ENCODE results near the gene LIPT2. TPM values are rescaled to one million over a fixed set of nuclear protein-coding genes. Genes with fewer than 3 reads are reported as not detected.

LIPT2 gene
- total and polyA plus RNA-seq, 4 donors: 2.3 to 7.9 (median 5.9) TPM

DNA sequence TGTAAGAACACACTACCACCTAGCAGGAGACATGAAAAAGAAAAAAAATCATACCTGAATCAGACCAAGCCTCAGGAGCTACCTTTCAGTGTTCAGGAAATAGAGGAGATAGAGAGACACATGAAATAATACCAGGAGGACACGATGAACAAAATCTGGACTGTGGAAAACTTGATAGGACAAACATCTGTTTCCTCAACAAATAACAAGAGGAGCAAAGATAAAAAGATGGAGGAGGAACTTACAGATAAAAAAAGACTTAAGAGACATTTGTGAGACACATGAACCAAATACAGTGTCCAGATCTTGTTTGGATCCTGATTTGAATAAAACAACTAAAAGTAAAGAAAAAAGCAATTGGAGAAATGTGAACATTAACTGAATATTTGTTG lies 13.8 kb downstream of the LIPT2 start:
- 53% methylated on average over 1 of the region's 1 CpG for whole genome bisulfite sequencing
- no peak for TF ChIP-seq NR2F2 (IDR thresholded peaks at IDR 0.05)
- no peak for TF ChIP-seq FOXA2 (IDR thresholded peaks at IDR 0.05)
- TF ChIP-seq SP1 (IDR thresholded peaks at IDR 0.05): no peak
- TF ChIP-seq, protein P1, sequence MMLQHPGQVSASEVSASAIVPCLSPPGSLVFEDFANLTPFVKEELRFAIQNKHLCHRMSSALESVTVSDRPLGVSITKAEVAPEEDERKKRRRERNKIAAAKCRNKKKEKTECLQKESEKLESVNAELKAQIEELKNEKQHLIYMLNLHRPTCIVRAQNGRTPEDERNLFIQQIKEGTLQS (IDR thresholded peaks at IDR 0.05): no peak
- no peak for TF ChIP-seq RAD21 (IDR thresholded peaks at IDR 0.05)
- TF ChIP-seq, protein P2, sequence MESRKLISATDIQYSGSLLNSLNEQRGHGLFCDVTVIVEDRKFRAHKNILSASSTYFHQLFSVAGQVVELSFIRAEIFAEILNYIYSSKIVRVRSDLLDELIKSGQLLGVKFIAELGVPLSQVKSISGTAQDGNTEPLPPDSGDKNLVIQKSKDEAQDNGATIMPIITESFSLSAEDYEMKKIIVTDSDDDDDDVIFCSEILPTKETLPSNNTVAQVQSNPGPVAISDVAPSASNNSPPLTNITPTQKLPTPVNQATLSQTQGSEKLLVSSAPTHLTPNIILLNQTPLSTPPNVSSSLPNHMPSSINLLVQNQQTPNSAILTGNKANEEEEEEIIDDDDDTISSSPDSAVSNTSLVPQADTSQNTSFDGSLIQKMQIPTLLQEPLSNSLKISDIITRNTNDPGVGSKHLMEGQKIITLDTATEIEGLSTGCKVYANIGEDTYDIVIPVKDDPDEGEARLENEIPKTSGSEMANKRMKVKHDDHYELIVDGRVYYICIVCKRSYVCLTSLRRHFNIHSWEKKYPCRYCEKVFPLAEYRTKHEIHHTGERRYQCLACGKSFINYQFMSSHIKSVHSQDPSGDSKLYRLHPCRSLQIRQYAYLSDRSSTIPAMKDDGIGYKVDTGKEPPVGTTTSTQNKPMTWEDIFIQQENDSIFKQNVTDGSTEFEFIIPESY (IDR thresholded peaks at IDR 0.05): no peak
- TF ChIP-seq FOXA1 (IDR thresholded peaks at IDR 0.05): no peak
- no peak for TF ChIP-seq YY1 (IDR thresholded peaks at IDR 0.05)
- no peak for TF ChIP-seq EGR1 (IDR thresholded peaks at IDR 0.05; ENCODE audit: low read depth in 2 of 2)
- no peak for TF ChIP-seq HNF4A (conservative IDR thresholded peaks at IDR 0.05)
- TF ChIP-seq GABPA (IDR thresholded peaks at IDR 0.05 in 1 of 2, conservative IDR thresholded peaks at IDR 0.05 in 1 of 2): no peak
- TF ChIP-seq RXRA (IDR thresholded peaks at IDR 0.05): no peak
- no peak for TF ChIP-seq TAF1 (conservative IDR thresholded peaks at IDR 0.05)
- no peak for TF ChIP-seq JUND (IDR thresholded peaks at IDR 0.05)
- TF ChIP-seq, protein P3, sequence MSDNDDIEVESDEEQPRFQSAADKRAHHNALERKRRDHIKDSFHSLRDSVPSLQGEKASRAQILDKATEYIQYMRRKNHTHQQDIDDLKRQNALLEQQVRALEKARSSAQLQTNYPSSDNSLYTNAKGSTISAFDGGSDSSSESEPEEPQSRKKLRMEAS (IDR thresholded peaks at IDR 0.05): no peak
- no peak for TF ChIP-seq HNF4G (IDR thresholded peaks at IDR 0.05)
- TF ChIP-seq, protein P4, sequence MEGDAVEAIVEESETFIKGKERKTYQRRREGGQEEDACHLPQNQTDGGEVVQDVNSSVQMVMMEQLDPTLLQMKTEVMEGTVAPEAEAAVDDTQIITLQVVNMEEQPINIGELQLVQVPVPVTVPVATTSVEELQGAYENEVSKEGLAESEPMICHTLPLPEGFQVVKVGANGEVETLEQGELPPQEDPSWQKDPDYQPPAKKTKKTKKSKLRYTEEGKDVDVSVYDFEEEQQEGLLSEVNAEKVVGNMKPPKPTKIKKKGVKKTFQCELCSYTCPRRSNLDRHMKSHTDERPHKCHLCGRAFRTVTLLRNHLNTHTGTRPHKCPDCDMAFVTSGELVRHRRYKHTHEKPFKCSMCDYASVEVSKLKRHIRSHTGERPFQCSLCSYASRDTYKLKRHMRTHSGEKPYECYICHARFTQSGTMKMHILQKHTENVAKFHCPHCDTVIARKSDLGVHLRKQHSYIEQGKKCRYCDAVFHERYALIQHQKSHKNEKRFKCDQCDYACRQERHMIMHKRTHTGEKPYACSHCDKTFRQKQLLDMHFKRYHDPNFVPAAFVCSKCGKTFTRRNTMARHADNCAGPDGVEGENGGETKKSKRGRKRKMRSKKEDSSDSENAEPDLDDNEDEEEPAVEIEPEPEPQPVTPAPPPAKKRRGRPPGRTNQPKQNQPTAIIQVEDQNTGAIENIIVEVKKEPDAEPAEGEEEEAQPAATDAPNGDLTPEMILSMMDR (IDR thresholded peaks at IDR 0.05; ENCODE audit: low read depth, low read length, missing input control): no peak
- TF ChIP-seq, protein P5, sequence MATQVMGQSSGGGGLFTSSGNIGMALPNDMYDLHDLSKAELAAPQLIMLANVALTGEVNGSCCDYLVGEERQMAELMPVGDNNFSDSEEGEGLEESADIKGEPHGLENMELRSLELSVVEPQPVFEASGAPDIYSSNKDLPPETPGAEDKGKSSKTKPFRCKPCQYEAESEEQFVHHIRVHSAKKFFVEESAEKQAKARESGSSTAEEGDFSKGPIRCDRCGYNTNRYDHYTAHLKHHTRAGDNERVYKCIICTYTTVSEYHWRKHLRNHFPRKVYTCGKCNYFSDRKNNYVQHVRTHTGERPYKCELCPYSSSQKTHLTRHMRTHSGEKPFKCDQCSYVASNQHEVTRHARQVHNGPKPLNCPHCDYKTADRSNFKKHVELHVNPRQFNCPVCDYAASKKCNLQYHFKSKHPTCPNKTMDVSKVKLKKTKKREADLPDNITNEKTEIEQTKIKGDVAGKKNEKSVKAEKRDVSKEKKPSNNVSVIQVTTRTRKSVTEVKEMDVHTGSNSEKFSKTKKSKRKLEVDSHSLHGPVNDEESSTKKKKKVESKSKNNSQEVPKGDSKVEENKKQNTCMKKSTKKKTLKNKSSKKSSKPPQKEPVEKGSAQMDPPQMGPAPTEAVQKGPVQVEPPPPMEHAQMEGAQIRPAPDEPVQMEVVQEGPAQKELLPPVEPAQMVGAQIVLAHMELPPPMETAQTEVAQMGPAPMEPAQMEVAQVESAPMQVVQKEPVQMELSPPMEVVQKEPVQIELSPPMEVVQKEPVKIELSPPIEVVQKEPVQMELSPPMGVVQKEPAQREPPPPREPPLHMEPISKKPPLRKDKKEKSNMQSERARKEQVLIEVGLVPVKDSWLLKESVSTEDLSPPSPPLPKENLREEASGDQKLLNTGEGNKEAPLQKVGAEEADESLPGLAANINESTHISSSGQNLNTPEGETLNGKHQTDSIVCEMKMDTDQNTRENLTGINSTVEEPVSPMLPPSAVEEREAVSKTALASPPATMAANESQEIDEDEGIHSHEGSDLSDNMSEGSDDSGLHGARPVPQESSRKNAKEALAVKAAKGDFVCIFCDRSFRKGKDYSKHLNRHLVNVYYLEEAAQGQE (IDR thresholded peaks at IDR 0.05): no peak
- peaks cover 0 to 2% (median 0%) of the 10 kb centered on the region in 4 donors for H3K4me1 ChIP-seq (ENCODE audit: control insufficient read depth in 4 of 4, insufficient read depth in 4 of 4, low read length in 3 of 4)
- H3K36me3 ChIP-seq (ENCODE audit: control insufficient read depth in 4 of 4, insufficient read depth in 3 of 4, low read depth in 1 of 4, low read length in 3 of 4): no peaks in the 10 kb centered on the region
- no peaks in the 10 kb centered on the region for H3K9me3 ChIP-seq (ENCODE audit: control insufficient read depth in 4 of 4, low read length in 3 of 4)
- H3K27me3 ChIP-seq (ENCODE audit: control insufficient read depth in 4 of 4, insufficient read depth in 4 of 4, low read length in 3 of 4): no peaks in the 10 kb centered on the region
- no peak overlapping the region for H3K27ac ChIP-seq (ENCODE audit: low read depth in 1 of 2, low read length in 2 of 2)
- H3K9ac ChIP-seq (ENCODE audit: low read depth in 1 of 2, low read length in 2 of 2): no peak overlapping the region
- H3K4me3 ChIP-seq (ENCODE audit: low read depth in 1 of 3, low read length in 3 of 3): no peak overlapping the region
- no peak for DNase-seq (ENCODE audit: low spot score)
